Measurements from ENCODE around the gene CIAO2B. TPM values are rescaled to one million over a fixed set of nuclear protein-coding genes. Genes with fewer than 3 reads are reported as not detected.

The CIAO2B gene
- polyA plus RNA-seq, 1 experiment, result 131 TPM

- POLR2A ChIA-PET, result interaction anchor here (1.0 kb wide), 1 partner anchor 201 kb away, joined by 4 read pairs; no protein-coding TSS in a partner anchor
- CTCF ChIA-PET, result interaction anchor here (0.6 to 2.6 kb wide), 26 partner anchors 9 to 706 kb away, joined by 3 to 29 read pairs (median 5); partner anchors contain the start of genes CES4A, EXOC3L1, FBXL8 and TMEM208
- DNase-seq (ENCODE audit: low read depth, low spot score), result peak; percentile 59
- H3K27me3 ChIP-seq (ENCODE audit: control insufficient read depth, insufficient read depth, low read length), result peaks cover 21% of the 10 kb centered on the region
- peaks cover 5% of the 10 kb centered on the region; the same call in 1 of the 2 replicates for H3K9me3 ChIP-seq (ENCODE audit: control insufficient read depth, insufficient read depth, low read length)
- peak; percentile 89 for TF ChIP-seq CTCF (IDR thresholded peaks at IDR 0.05; ENCODE audit: low read depth, low read length)
- H3K4me3 ChIP-seq (ENCODE audit: low read depth, low read length), result no peak overlapping the region
- no peak overlapping the region for H3K27ac ChIP-seq (ENCODE audit: low read depth, low read length)
These were observed 20.0 kb upstream of the CIAO2B start for GRCh38 chr16:66954097-66954659.

GRCh38 chr16:66953462-66954096 lies 19.4 kb upstream of the CIAO2B start:
- peaks cover 5% of the 10 kb centered on the region; the same call in 1 of the 2 replicates for H3K9me3 ChIP-seq (ENCODE audit: control insufficient read depth, insufficient read depth, low read length)
- no peak for TF ChIP-seq CTCF (IDR thresholded peaks at IDR 0.05; ENCODE audit: low read depth, low read length)
- no peak overlapping the region for H3K27ac ChIP-seq (ENCODE audit: low read depth, low read length)
- DNase-seq (ENCODE audit: low read depth, low spot score), result no peak
- POLR2A ChIA-PET, result interaction anchor here (1.0 kb wide), 1 partner anchor 202 kb away, joined by 4 read pairs; no protein-coding TSS in a partner anchor
- H3K27me3 ChIP-seq (ENCODE audit: control insufficient read depth, insufficient read depth, low read length), result peaks cover 25% of the 10 kb centered on the region
- no peak overlapping the region for H3K4me3 ChIP-seq (ENCODE audit: low read depth, low read length)
- CTCF ChIA-PET, result interaction anchor here (0.6 to 2.6 kb wide), 24 partner anchors 8 to 307 kb away, joined by 3 to 29 read pairs (median 6); partner anchors contain the start of genes CES3, CES4A, EXOC3L1 and FBXL8

- H3K27me3 ChIP-seq (ENCODE audit: control insufficient read depth, insufficient read depth, low read length), result peaks cover 22% of the 10 kb centered on the region
- CTCF ChIA-PET, result interaction anchor here (0.6 to 2.6 kb wide), 9 partner anchors 9 to 233 kb away, joined by 3 to 18 read pairs (median 3); partner anchors contain the start of gene CES3
- TF ChIP-seq CTCF (IDR thresholded peaks at IDR 0.05; ENCODE audit: low read depth, low read length), result no peak
- no peak for DNase-seq (ENCODE audit: low read depth, low spot score)
- peaks cover 5% of the 10 kb centered on the region; the same call in 1 of the 2 replicates for H3K9me3 ChIP-seq (ENCODE audit: control insufficient read depth, insufficient read depth, low read length)
- POLR2A ChIA-PET, result no interaction called here
- no peak overlapping the region for H3K4me3 ChIP-seq (ENCODE audit: low read depth, low read length)
- no peak overlapping the region for H3K27ac ChIP-seq (ENCODE audit: low read depth, low read length)
These were observed 18.4 kb upstream of the CIAO2B start for GRCh38 chr16:66952430-66953110.

- Histone ChIP-seq H3K27ac (ENCODE audit: low read depth, low read length) (no peak overlapping the region), H3K27me3 (ENCODE audit: control insufficient read depth, insufficient read depth, low read length) (peaks cover 20% of the 10 kb centered on the region), H3K9me3 (ENCODE audit: control insufficient read depth, insufficient read depth, low read length) (peaks cover 5% of the 10 kb centered on the region; the same call in 1 of the 2 replicates), H3K4me3 (ENCODE audit: low read depth, low read length) (no peak overlapping the region)
- ChIA-PET CTCF (interaction anchor here (0.5 to 2.0 kb wide), 4 partner anchors 155 to 204 kb away, joined by 3 to 11 read pairs (median 4); no protein-coding TSS in a partner anchor), POLR2A (no interaction called here)
- TF ChIP-seq CTCF (IDR thresholded peaks at IDR 0.05; ENCODE audit: low read depth, low read length), result no peak
- no peak for DNase-seq (ENCODE audit: low read depth, low spot score)
These were observed 17.0 kb upstream of the CIAO2B start for GRCh38 chr16:66950971-66951790.
